DND-41 (cell line): ENCODE data around the gene DDC.

ENCODE experiments used
- ATAC-seq: fragments of 200-7000 bp; cut with Tn5 transposase; 3 replicates; pipeline ENCODE4 v1.9.1; 2021; ENCODE audit warnings: low read depth; ENCODE audit not compliant: insufficient read depth
- DNase-seq: peaks from one replicate; pipeline ENCODE4 v3.0.0-alpha.2; 2020
- H2AFZ ChIP-seq: 2 replicates; pipeline ENCODE4 v1.6.0; 2012; ENCODE audit warnings: low read depth, low read length
- H3K27ac ChIP-seq: 2 replicates; pipeline ENCODE4 v1.5.1; 2012; ENCODE audit warnings: low read length, inconsistent platforms
- H3K27me3 ChIP-seq: fragments of 200-600 bp; sonication (generic); 2 replicates; pipeline ENCODE4 v1.6.0; 2012; ENCODE audit warnings: low read length, mild to moderate bottlenecking, inconsistent platforms; ENCODE audit not compliant: insufficient read depth, poor library complexity
- H3K36me3 ChIP-seq: 2 replicates; pipeline ENCODE4 v1.5.1; 2012; ENCODE audit warnings: low read length, inconsistent platforms; ENCODE audit not compliant: insufficient read depth
- H3K4me1 ChIP-seq: 2 replicates; pipeline ENCODE4 v1.5.1; 2012; ENCODE audit warnings: mild to moderate bottlenecking, low read length; ENCODE audit not compliant: insufficient read depth
- H3K4me2 ChIP-seq: 2 replicates; pipeline ENCODE4 v1.6.0; 2012; ENCODE audit warnings: mild to moderate bottlenecking, moderate library complexity, low read length, inconsistent platforms; ENCODE audit not compliant: insufficient read depth
- H3K4me3 ChIP-seq, 2 experiments: fragments of 200-600 bp in 1 of 2; shearing (Covaris generic) in 1 of 2; 2 replicates each; pipeline ENCODE4 v1.5.1; 2012 to 2016; ENCODE audit warnings: inconsistent platforms in 2 of 2, low read length in 2 of 2, mild to moderate bottlenecking in 2 of 2, low read depth in 1 of 2, moderate library complexity in 1 of 2
- H3K79me2 ChIP-seq: 2 replicates; pipeline ENCODE4 v1.6.0; 2012; ENCODE audit warnings: low read length, inconsistent platforms; ENCODE audit not compliant: insufficient read depth
- H3K9ac ChIP-seq: 2 replicates; pipeline ENCODE4 v1.6.0; 2012; ENCODE audit warnings: low read depth, mild to moderate bottlenecking, inconsistent platforms, low read length, moderate library complexity
- H3K9me3 ChIP-seq: 2 replicates; pipeline ENCODE4 v1.5.1; 2012; ENCODE audit warnings: low read length, moderate library complexity, mild to moderate bottlenecking, inconsistent platforms; ENCODE audit not compliant: insufficient read depth, severe bottlenecking
- H4K20me1 ChIP-seq: 2 replicates; pipeline ENCODE4 v1.6.0; 2012; ENCODE audit warnings: low read length; ENCODE audit not compliant: insufficient read depth
- CTCF ChIP-seq: IDR thresholded peaks from 2 replicates; pipeline ENCODE4 v1.5.1; 2012; ENCODE audit warnings: borderline replicate concordance, low read length, moderate library complexity, mild to moderate bottlenecking; ENCODE audit not compliant: poor library complexity, severe bottlenecking; ENCODE audit errors: extremely low read depth
- EZH2 ChIP-seq: IDR thresholded peaks from 3 replicates; pipeline ENCODE4 v1.6.1; 2012; ENCODE audit warnings: borderline replicate concordance, low read depth, mild to moderate bottlenecking, moderate library complexity, low read length, inconsistent platforms; ENCODE audit not compliant: severe bottlenecking

DDC gene

GRCh38 chr7:50544992-50545391, 20.2 kb downstream of the DDC start:
- no peak overlapping the region for H3K4me3 ChIP-seq

GRCh38 chr7:50543776-50544442, 21.3 kb downstream of the DDC start:
- TF ChIP-seq EZH2 (no peak), CTCF (no peak)
- Histone ChIP-seq H3K27me3 (no peaks in the 10 kb centered on the region), H3K36me3 (no peaks in the 10 kb centered on the region), H3K4me2 (no peak overlapping the region), H3K9me3 (no peaks in the 10 kb centered on the region), H4K20me1 (no peaks in the 10 kb centered on the region), H3K9ac (no peak overlapping the region), H3K4me1 (no peaks in the 10 kb centered on the region), H3K4me3 (no peak overlapping the region), H3K27ac (no peak overlapping the region), H2AFZ (no peak overlapping the region), H3K79me2 (no peaks in the 10 kb centered on the region)
- no peak for DNase-seq
- ATAC-seq: no peak

More at GRCh38 chr7:50544992-50545391, 20.2 kb downstream of the DDC start:
- no peak overlapping the region for H3K9ac ChIP-seq
- H3K27me3 ChIP-seq: no peaks in the 10 kb centered on the region
- DNase-seq (no peak), ATAC-seq (no peak)
- H2AFZ ChIP-seq: no peak overlapping the region
- no peak overlapping the region for H3K27ac ChIP-seq
- TF ChIP-seq EZH2 (no peak), CTCF (no peak)
- no peaks in the 10 kb centered on the region for H3K9me3 ChIP-seq
- H3K4me2 ChIP-seq: no peak overlapping the region
- H3K36me3 ChIP-seq: no peaks in the 10 kb centered on the region
- no peaks in the 10 kb centered on the region for H4K20me1 ChIP-seq
- H3K79me2 ChIP-seq: no peaks in the 10 kb centered on the region
- no peaks in the 10 kb centered on the region for H3K4me1 ChIP-seq

- H3K4me3 ChIP-seq: no peak overlapping the region
- ATAC-seq: no peak
- no peaks in the 10 kb centered on the region for H3K27me3 ChIP-seq
- H3K4me1 ChIP-seq: no peaks in the 10 kb centered on the region
- no peaks in the 10 kb centered on the region for H3K79me2 ChIP-seq
- no peaks in the 10 kb centered on the region for H3K36me3 ChIP-seq
- no peaks in the 10 kb centered on the region for H4K20me1 ChIP-seq
- H3K4me2 ChIP-seq: no peak overlapping the region
- H2AFZ ChIP-seq: no peak overlapping the region
- no peak for TF ChIP-seq EZH2
- no peak overlapping the region for H3K9ac ChIP-seq
- H3K27ac ChIP-seq: no peak overlapping the region
- DNase-seq: no peak
- no peaks in the 10 kb centered on the region for H3K9me3 ChIP-seq
Observed at GRCh38 chr7:50542132-50542531, 23.1 kb downstream of the DDC start.

- ATAC-seq (no peak; the same call in 2 of the 3 replicates), DNase-seq (no peak)
- Histone ChIP-seq H3K36me3 (no peaks in the 10 kb centered on the region), H4K20me1 (no peaks in the 10 kb centered on the region), H3K9ac (no peak overlapping the region), H3K79me2 (no peaks in the 10 kb centered on the region), H3K9me3 (no peaks in the 10 kb centered on the region), H2AFZ (no peak overlapping the region), H3K27ac (no peak overlapping the region), H3K4me1 (no peaks in the 10 kb centered on the region), H3K4me3 (no peak overlapping the region), H3K27me3 (no peaks in the 10 kb centered on the region), H3K4me2 (no peak overlapping the region)
- no peak for TF ChIP-seq EZH2
- TF ChIP-seq CTCF: no peak
Observed at GRCh38 chr7:50540785-50541579, 24.2 kb downstream of the DDC start.
